DND-41 (cell line): ENCODE results near the gene MAGEA6.
"Not testable (repeated sequence)": the region's sequence is repeated elsewhere in the genome, so short reads cannot be mapped to it uniquely, and the experiment has no call there.

Experiments
- ATAC-seq: fragments of 200-7000 bp; cut with Tn5 transposase; 3 replicates; pipeline ENCODE4 v1.9.1; 2021; ENCODE audit warnings: low read depth; ENCODE audit not compliant: insufficient read depth
- DNase-seq: peaks from one replicate; pipeline ENCODE4 v3.0.0-alpha.2; 2020
- H2AFZ ChIP-seq: 2 replicates; pipeline ENCODE4 v1.6.0; 2012; ENCODE audit warnings: low read depth, low read length
- H3K27ac ChIP-seq: 2 replicates; pipeline ENCODE4 v1.5.1; 2012; ENCODE audit warnings: low read length, inconsistent platforms
- H3K27me3 ChIP-seq: fragments of 200-600 bp; sonication (generic); 2 replicates; pipeline ENCODE4 v1.6.0; 2012; ENCODE audit warnings: low read length, mild to moderate bottlenecking, inconsistent platforms; ENCODE audit not compliant: insufficient read depth, poor library complexity
- H3K36me3 ChIP-seq: 2 replicates; pipeline ENCODE4 v1.5.1; 2012; ENCODE audit warnings: low read length, inconsistent platforms; ENCODE audit not compliant: insufficient read depth
- H3K4me1 ChIP-seq: 2 replicates; pipeline ENCODE4 v1.5.1; 2012; ENCODE audit warnings: mild to moderate bottlenecking, low read length; ENCODE audit not compliant: insufficient read depth
- H3K4me2 ChIP-seq: 2 replicates; pipeline ENCODE4 v1.6.0; 2012; ENCODE audit warnings: mild to moderate bottlenecking, moderate library complexity, low read length, inconsistent platforms; ENCODE audit not compliant: insufficient read depth
- H3K4me3 ChIP-seq, 2 experiments: fragments of 200-600 bp in 1 of 2; shearing (Covaris generic) in 1 of 2; 2 replicates each; pipeline ENCODE4 v1.5.1; 2012 to 2016; ENCODE audit warnings: inconsistent platforms in 2 of 2, low read length in 2 of 2, mild to moderate bottlenecking in 2 of 2, low read depth in 1 of 2, moderate library complexity in 1 of 2
- H3K79me2 ChIP-seq: 2 replicates; pipeline ENCODE4 v1.6.0; 2012; ENCODE audit warnings: low read length, inconsistent platforms; ENCODE audit not compliant: insufficient read depth
- H3K9ac ChIP-seq: 2 replicates; pipeline ENCODE4 v1.6.0; 2012; ENCODE audit warnings: low read depth, mild to moderate bottlenecking, inconsistent platforms, low read length, moderate library complexity
- H3K9me3 ChIP-seq: 2 replicates; pipeline ENCODE4 v1.5.1; 2012; ENCODE audit warnings: low read length, moderate library complexity, mild to moderate bottlenecking, inconsistent platforms; ENCODE audit not compliant: insufficient read depth, severe bottlenecking
- H4K20me1 ChIP-seq: 2 replicates; pipeline ENCODE4 v1.6.0; 2012; ENCODE audit warnings: low read length; ENCODE audit not compliant: insufficient read depth
- EZH2 ChIP-seq: IDR thresholded peaks from 3 replicates; pipeline ENCODE4 v1.6.1; 2012; ENCODE audit warnings: borderline replicate concordance, low read depth, mild to moderate bottlenecking, moderate library complexity, low read length, inconsistent platforms; ENCODE audit not compliant: severe bottlenecking
- TF ChIP-seq, protein P1 (sequence below): IDR thresholded peaks from 2 replicates; pipeline ENCODE4 v1.5.1; 2012; ENCODE audit warnings: borderline replicate concordance, low read length, moderate library complexity, mild to moderate bottlenecking; ENCODE audit not compliant: poor library complexity, severe bottlenecking; ENCODE audit errors: extremely low read depth

Gene MAGEA6

GRCh38 chrX:152735101-152735500, 34.4 kb downstream of the MAGEA6 start:
- Histone ChIP-seq H3K4me2 (no peak overlapping the region), H2AFZ (no peak overlapping the region), H3K27ac (no peak overlapping the region), H3K9ac (no peak overlapping the region), H3K4me1 (no peaks in the 10 kb centered on the region), H3K27me3 (no peaks in the 10 kb centered on the region), H3K79me2 (no peaks in the 10 kb centered on the region), H3K9me3 (no peaks in the 10 kb centered on the region), H3K4me3 (no peak overlapping the region), H3K36me3 (no peaks in the 10 kb centered on the region), H4K20me1 (no peaks in the 10 kb centered on the region)
- TF ChIP-seq EZH2, result no peak
- TF ChIP-seq, protein P1, sequence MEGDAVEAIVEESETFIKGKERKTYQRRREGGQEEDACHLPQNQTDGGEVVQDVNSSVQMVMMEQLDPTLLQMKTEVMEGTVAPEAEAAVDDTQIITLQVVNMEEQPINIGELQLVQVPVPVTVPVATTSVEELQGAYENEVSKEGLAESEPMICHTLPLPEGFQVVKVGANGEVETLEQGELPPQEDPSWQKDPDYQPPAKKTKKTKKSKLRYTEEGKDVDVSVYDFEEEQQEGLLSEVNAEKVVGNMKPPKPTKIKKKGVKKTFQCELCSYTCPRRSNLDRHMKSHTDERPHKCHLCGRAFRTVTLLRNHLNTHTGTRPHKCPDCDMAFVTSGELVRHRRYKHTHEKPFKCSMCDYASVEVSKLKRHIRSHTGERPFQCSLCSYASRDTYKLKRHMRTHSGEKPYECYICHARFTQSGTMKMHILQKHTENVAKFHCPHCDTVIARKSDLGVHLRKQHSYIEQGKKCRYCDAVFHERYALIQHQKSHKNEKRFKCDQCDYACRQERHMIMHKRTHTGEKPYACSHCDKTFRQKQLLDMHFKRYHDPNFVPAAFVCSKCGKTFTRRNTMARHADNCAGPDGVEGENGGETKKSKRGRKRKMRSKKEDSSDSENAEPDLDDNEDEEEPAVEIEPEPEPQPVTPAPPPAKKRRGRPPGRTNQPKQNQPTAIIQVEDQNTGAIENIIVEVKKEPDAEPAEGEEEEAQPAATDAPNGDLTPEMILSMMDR, result no peak
- DNase-seq, result no peak
- ATAC-seq, result no peak

DNA sequence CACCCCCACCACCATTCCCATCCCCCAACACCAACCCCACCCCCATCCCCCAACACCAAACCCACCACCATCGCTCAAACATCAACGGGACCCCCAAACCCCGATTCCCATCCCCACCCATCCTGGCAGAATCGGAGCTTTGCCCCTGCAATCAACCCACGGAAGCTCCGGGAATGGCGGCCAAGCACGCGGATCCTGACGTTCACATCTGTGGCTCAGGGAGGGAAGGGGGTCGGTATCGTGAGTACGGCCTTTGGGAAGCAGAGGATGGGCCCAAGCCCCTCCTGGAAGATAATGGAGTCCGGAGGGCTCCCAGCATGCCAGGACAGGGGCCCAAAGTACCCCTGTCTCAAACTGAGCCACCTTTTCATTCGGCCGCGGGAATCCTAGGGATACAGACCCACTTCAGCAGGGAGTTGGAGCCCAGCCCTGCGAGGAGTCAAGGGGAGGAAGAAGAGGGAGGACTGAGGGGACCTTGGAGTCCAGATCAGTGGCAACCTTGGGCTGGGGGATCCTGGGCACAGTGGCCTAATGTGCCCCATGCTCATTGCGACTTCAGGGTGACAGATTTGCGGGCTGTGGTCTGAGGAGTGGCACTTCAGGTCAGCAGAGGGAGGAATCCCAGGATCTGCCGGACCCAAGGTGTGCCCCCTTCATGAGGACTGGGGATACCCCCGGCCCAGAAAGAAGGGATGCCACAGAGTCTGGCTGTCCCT, 35.2 kb downstream of the MAGEA6 start:
- H3K9me3 ChIP-seq, H3K9ac ChIP-seq, H3K27ac ChIP-seq, H3K27me3 ChIP-seq, H3K4me1 ChIP-seq, H4K20me1 ChIP-seq, H3K4me2 ChIP-seq, ATAC-seq, H3K79me2 ChIP-seq, DNase-seq, H3K4me3 ChIP-seq, H2AFZ ChIP-seq, H3K36me3 ChIP-seq: not testable (repeated sequence)

- no peaks in the 10 kb centered on the region for H3K27me3 ChIP-seq
- H3K79me2 ChIP-seq, result no peaks in the 10 kb centered on the region
- H3K4me3 ChIP-seq, result no peak within 1 kb of the TSS
- ATAC-seq, result no peak
- no peaks in the 10 kb centered on the region for H3K4me1 ChIP-seq
- H4K20me1 ChIP-seq, result no peaks in the 10 kb centered on the region
- no peak within 1 kb of the TSS for H3K4me2 ChIP-seq
- no peak within 1 kb of the TSS for H2AFZ ChIP-seq
- H3K9ac ChIP-seq, result no peak within 1 kb of the TSS
- H3K27ac ChIP-seq, result no peak within 1 kb of the TSS
- no peak for DNase-seq
- no peaks in the 10 kb centered on the region for H3K9me3 ChIP-seq
- TF ChIP-seq EZH2, result no peak
- TF ChIP-seq, protein P1, result no peak
- H3K36me3 ChIP-seq, result no peaks in the 10 kb centered on the region
These were observed 36.1 kb downstream of the MAGEA6 start, which contains the start of the genes CSAG1 and MAGEA12 for GRCh38 chrX:152733261-152733975. CSAG1 (minus strand) TSS chrX:152733721; CDS start chrX:152732460, 1,261 bp downstream. MAGEA12 (plus strand) TSS chrX:152733757; CDS start chrX:152736162, 2,405 bp downstream.

DNA sequence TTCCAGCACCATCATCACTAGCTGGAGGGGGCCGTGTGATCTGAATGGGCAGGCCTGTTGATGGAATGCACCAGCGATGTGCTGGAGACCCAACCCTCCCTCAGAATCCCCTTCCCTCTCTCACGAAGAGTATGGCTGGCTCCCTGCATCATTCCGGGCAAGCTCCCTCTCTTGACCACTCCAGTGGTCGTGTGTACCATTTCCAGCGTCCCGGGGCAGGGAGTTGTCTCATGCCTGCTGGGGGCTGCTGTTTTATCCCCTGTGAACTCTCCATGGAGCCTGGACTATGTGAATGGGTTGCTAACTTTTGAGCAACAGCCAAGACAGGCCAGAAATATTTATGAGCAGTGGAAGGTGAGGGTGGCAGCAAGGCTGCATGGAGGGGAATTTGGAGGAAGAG, 44.1 kb downstream of the MAGEA6 start:
- H3K27ac ChIP-seq, result no peak overlapping the region
- H4K20me1 ChIP-seq, result no peaks in the 10 kb centered on the region
- ATAC-seq, result no peak
- no peak overlapping the region for H3K4me3 ChIP-seq
- H3K79me2 ChIP-seq, result no peaks in the 10 kb centered on the region
- no peak overlapping the region for H3K9ac ChIP-seq
- TF ChIP-seq EZH2, result no peak
- TF ChIP-seq, protein P1, result no peak
- no peaks in the 10 kb centered on the region for H3K27me3 ChIP-seq
- no peaks in the 10 kb centered on the region for H3K9me3 ChIP-seq
- no peak overlapping the region for H2AFZ ChIP-seq
- no peak for DNase-seq
- H3K4me2 ChIP-seq, result no peak overlapping the region
- H3K4me1 ChIP-seq, result no peaks in the 10 kb centered on the region
- H3K36me3 ChIP-seq, result no peaks in the 10 kb centered on the region
